ENCODE results near the gene BABAM2.

GRCh38 chr2:28063492-28063962 is 173.0 kb downstream of the BABAM2 start:
- TF ChIP-seq CTCF (conservative IDR thresholded peaks at IDR 0.05; ENCODE audit: low read depth, low read length) (no peak), POLR2A (IDR thresholded peaks at IDR 0.05; ENCODE audit: low read depth, low read length) (no peak)
